Measurements from ENCODE around the gene RNF144A. TPM values are rescaled to one million over a fixed set of nuclear protein-coding genes. Genes with fewer than 3 reads are reported as not detected.

The RNF144A gene
- total RNA-seq, 3 donors from 2014 or later, result 10.8 to 17.1 (median 11.6) TPM

DNA sequence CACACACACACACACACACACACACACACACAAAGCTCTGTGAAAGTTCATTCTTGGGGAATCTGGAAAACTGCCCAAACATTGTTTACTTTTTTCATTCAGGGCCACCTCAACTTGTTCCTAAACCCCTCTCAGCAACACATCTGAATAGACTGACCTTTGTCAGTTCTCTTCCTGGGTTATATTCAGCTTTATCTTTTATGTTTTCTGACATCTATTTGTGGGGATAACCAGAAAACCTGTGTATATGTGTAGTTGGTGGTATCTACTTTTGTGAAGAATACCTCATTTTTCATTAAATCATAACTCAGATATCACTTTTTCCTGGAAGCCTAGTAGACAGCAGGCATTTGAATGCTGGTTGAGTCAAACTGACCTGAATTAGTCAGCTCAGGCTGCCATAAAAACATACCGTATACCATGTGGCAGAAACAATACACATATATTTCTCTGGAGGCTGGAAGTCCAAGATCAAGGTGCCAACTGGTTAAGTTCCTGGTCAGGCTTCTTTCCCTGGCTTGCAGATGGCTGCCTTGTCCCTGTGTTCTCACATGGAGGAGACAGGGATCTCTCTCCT lies 11.0 kb upstream of the RNF144A start:
- H3K27ac ChIP-seq, result no peak overlapping the region
- no peaks in the 10 kb centered on the region for H3K36me3 ChIP-seq
- no peak overlapping the region for H3K4me3 ChIP-seq
- no peaks in the 10 kb centered on the region for H3K27me3 ChIP-seq
- no peaks in the 10 kb centered on the region for H3K9me3 ChIP-seq
- TF ChIP-seq POLR2AphosphoS5 (IDR thresholded peaks at IDR 0.05) (no peak), POLR2A (IDR thresholded peaks at IDR 0.05) (no peak)
- TF ChIP-seq, protein P1, sequence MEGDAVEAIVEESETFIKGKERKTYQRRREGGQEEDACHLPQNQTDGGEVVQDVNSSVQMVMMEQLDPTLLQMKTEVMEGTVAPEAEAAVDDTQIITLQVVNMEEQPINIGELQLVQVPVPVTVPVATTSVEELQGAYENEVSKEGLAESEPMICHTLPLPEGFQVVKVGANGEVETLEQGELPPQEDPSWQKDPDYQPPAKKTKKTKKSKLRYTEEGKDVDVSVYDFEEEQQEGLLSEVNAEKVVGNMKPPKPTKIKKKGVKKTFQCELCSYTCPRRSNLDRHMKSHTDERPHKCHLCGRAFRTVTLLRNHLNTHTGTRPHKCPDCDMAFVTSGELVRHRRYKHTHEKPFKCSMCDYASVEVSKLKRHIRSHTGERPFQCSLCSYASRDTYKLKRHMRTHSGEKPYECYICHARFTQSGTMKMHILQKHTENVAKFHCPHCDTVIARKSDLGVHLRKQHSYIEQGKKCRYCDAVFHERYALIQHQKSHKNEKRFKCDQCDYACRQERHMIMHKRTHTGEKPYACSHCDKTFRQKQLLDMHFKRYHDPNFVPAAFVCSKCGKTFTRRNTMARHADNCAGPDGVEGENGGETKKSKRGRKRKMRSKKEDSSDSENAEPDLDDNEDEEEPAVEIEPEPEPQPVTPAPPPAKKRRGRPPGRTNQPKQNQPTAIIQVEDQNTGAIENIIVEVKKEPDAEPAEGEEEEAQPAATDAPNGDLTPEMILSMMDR (IDR thresholded peaks at IDR 0.05), result no peak
- intact Hi-C loops (cut with DNase I; ENCODE audit: low total_unique reads), result no loop called here
- DNase-seq (ENCODE audit: low spot score in 2 of 2), result no peak
- H3K4me1 ChIP-seq, result no peaks in the 10 kb centered on the region

DNA sequence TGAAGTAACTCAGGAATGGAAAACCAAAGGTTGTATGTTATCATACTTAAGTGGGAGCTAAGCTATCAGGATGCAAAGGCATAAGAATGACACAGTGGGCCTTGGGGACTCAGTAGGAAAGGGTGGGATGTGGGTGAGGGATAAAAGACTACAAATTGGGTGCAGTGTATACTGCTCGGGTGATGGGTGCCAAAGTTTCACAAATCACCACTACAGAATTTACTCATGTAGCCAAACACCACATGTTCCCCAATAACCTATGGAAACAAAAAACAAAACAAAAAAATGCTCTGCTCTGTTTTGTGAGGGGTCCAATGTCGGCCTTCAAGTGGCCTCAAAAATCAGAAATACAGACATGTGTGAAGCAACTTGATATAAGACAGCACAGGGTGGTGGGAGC lies 8.9 kb upstream of the RNF144A start:
- no peaks in the 10 kb centered on the region for H3K9me3 ChIP-seq
- no peaks in the 10 kb centered on the region for H3K36me3 ChIP-seq
- no peaks in the 10 kb centered on the region for H3K27me3 ChIP-seq
- intact Hi-C loops (cut with DNase I; ENCODE audit: low total_unique reads), result no loop called here
- H3K4me3 ChIP-seq, result no peak overlapping the region
- TF ChIP-seq POLR2A (IDR thresholded peaks at IDR 0.05) (no peak), POLR2AphosphoS5 (IDR thresholded peaks at IDR 0.05) (no peak)
- TF ChIP-seq, protein P1 (IDR thresholded peaks at IDR 0.05), result no peak
- H3K4me1 ChIP-seq, result no peaks in the 10 kb centered on the region
- no peak overlapping the region for H3K27ac ChIP-seq
- no peak for DNase-seq (ENCODE audit: low spot score in 2 of 2)

DNA sequence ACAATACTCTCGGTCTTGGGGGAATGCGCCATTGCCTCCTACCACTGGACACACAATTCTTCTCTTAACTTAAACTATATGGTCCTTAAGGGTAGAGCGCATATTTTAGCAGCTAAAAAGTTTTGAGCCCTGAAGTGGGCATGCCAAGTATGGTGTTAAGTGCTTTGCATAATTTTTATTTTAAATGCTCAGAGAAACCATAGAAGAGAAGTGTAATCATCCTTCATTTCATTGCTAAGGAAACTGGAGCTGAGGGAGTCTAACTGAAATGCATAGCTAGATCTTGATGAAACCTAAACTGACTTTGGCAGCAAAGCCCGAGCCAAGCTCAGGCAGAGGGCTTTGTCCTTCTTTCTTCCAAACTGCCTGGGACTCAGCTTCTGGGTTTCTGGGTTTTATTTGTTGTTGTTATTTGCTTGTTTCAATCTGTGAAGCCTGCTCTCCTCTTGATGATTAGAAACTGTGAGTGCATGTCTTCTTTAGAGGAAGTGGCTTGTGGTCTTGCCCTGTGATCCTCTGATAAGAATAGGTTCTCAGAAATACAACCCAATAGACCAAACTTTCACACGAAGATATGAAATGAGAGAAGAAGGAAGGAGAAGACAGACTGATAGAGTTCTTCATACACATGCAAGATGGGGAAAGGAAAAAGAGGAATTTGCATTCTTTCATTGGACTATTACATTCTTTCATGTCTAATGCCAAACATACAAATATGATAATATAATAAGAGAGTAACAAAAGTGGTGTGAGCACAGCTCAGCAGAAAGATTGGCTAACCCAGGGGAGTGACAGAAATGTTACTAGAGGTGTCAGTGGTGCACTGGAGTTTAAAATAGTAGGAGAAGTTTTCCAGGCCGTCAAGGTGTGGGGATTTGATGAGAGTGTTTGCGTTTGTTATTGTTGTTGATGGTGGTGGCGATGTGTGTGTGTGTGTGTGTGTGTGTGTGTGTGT lies 7.5 kb upstream of the RNF144A start:
- Histone ChIP-seq H3K4me3 (no peak overlapping the region), H3K27ac (no peak overlapping the region), H3K9me3 (no peaks in the 10 kb centered on the region), H3K27me3 (no peaks in the 10 kb centered on the region), H3K36me3 (no peaks in the 10 kb centered on the region), H3K4me1 (no peaks in the 10 kb centered on the region)
- TF ChIP-seq, protein P1 (IDR thresholded peaks at IDR 0.05), result no peak
- TF ChIP-seq POLR2AphosphoS5 (IDR thresholded peaks at IDR 0.05) (no peak), POLR2A (IDR thresholded peaks at IDR 0.05) (no peak)
- DNase-seq (ENCODE audit: low spot score in 2 of 2), result no peak
- intact Hi-C loops (cut with DNase I; ENCODE audit: low total_unique reads), result loop anchor here (10.0 kb wide), 1 partner anchor 95 kb away; no protein-coding TSS in a partner anchor

DNA sequence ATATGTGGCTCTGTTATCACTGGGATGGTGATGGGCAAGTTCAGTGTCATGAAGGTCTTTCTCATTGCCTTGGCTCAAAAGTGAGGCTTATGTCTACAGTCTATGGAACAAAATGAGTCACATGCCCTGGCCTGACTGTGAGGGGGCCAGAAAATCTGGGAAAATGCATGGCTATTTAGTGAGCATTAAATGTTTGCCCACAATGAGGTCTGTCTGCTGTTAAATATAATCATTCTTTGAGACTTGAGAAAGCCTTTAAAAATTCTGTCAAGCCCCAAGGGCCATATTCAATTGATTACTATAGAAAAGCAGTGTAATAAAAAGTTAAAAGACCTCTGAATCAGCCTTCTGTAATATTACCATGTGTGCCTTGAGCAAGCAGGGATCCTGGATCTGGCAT lies 5.5 kb upstream of the RNF144A start:
- no peaks in the 10 kb centered on the region for H3K9me3 ChIP-seq
- no peaks in the 10 kb centered on the region for H3K27me3 ChIP-seq
- no peak for DNase-seq (ENCODE audit: low spot score in 2 of 2)
- H3K27ac ChIP-seq, result no peak overlapping the region
- TF ChIP-seq POLR2A (IDR thresholded peaks at IDR 0.05) (no peak), POLR2AphosphoS5 (IDR thresholded peaks at IDR 0.05) (no peak)
- TF ChIP-seq, protein P1 (IDR thresholded peaks at IDR 0.05), result no peak
- H3K4me3 ChIP-seq, result no peak overlapping the region
- H3K4me1 ChIP-seq, result no peaks in the 10 kb centered on the region
- intact Hi-C loops (cut with DNase I; ENCODE audit: low total_unique reads), result loop anchor here (10.0 kb wide), 1 partner anchor 93 kb away; no protein-coding TSS in a partner anchor
- H3K36me3 ChIP-seq, result no peaks in the 10 kb centered on the region

Data from breast epithelium (tissue), 4 donors.